GM18907 (cell line): Measurements from ENCODE around the gene LIMK1.

ENCODE experiments used
- ATAC-seq: cut with Tn5 transposase; IDR thresholded peaks from one replicate; pipeline ENCODE4 v1.9.1; 2021; ENCODE audit warnings: mild to moderate bottlenecking, moderate library complexity; ENCODE audit not compliant: unreplicated experiment

Gene LIMK1

GRCh38 chr7:74082770-74083116 is 861 bp upstream of the LIMK1 start:
- no peak for ATAC-seq

- peak; percentile 40 for ATAC-seq
Observed at GRCh38 chr7:74083928-74084721, 521 bp downstream of the LIMK1 start.

DNA sequence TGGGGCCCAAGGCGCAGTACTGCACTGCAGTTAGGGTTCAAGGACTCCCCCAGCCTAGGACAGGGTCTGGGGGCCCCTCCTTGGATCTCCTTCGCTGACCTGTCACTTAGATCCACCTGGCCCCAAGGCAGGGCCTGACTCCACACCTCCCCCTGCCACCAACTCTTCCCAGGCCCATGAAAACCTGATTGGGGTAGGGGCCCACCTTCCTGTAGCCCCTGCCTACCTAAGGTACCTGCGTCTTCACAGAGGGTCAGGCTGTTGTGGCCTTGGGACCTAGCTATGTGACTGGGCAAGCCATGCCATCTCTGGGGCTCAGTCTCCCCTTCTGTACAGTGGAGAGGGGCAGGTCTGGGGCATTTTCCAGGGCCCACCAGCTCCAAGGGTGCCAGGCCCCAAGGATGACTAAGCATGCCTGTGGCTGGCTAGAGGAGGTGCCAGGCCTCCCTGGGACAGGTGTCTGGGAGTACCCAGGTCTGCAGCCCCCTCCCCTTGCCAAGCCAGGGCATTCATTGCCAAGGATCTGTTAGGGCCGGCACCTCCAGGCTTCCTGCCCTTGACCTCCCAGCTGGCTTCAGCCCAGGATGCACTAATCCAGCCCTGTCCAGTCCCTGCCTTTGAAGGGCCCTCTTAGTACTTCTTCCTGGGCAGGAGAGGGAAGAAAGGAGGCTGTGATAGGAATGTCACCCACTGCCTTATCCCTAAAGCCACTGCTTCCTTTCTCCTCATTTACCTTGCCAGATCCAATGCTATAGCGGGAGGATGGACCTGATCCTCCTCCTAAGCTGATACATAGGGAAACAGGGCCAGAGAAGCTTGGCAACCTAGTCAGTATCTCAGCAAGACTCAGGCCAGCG is 1.3 kb downstream of the LIMK1 start:
- ATAC-seq, result no peak

DNA sequence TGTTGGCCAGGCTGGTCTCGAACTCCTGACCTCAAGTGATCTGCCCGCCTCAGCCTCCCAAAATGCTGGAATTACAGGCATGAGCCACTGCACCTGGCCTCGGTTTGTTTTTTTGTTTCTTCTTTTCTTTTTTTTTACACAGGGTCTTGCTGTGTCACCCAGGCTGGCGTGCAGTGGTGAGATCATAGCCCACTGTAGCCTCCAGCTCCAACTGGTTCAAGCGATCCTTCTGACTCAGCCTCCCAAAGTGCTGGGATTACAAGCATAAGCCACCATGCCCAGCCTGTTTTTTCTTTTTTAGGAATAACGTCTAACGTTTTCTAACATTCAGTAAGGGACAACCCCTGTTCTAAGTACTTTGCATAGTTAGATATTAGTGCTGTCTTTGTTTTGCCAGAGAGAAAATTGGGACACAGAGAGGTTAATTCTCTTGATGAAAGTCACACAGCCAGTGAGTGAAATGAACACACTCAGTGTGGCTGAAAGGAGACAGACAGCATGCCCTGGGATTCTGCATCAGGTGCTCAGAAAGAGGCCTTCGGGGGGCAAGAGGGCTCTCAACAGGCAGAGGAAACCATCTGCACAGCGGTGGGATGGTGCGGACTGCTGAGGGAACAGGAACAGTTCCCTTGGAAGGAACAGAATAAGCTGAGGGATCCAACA is 4.3 kb downstream of the LIMK1 start:
- ATAC-seq, result no peak

DNA sequence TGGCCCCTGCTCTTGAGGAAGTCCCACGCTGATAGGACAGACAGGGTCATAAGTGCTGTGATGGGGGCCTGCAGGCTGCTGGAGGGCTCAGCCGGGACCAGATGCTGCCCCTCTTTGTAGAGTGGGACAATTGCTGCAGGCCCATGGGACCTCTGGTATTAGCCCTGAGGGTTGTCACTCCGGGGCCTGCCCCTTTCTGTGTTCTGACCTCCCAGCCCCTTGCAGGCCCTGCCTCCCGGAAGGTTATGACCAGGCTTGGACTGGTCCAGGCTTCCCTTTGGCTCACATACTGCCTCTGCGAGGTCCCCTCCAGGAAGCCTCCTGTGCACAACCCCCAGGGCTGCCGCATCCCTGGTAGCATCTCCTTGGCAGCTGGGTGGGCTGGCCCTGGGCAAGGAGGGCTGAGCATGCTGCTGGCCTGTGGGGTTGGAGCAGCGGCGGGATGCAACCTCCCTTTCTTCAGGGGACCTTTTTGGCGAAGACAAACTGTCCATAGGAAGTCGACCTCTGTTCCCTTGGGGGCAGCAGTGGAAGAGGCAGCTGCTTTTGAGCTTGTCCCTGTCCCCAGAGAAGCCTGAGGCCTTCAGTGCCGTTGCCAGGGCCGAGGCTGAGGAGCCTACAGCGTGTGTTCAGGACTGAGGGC is 8.8 kb downstream of the LIMK1 start:
- no peak for ATAC-seq

- ATAC-seq, result peak; percentile 56
Observed at GRCh38 chr7:74092964-74093471, 9.4 kb downstream of the LIMK1 start.

DNA sequence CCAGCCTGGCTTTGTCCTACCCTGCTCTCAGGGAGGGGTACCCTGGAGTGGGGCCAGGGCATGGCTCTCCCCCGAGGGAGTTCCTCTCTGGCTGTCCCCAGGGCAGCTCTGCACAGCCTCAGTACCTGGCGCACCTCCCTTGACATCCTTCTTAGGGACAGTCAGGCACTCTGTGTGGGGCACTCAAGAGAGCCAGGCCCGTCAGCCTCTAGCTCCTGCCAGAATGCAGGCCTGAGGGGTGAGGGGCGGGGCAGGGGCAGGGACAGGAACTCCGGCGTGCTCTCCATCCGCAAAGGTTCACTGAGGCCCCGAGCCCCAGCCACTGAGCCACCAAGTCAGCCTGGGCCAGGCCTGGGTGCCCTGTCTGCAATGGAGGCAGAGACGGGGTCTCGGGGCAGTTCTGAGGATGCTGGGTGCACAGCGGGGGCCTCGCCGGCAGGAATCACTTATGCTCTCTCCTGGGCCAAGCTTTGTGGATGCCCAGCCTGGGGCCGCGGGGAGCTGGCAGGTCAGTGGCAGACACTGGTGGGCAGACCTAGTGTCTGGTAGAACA is 10.1 kb downstream of the LIMK1 start:
- ATAC-seq, result peak; percentile 12

DNA sequence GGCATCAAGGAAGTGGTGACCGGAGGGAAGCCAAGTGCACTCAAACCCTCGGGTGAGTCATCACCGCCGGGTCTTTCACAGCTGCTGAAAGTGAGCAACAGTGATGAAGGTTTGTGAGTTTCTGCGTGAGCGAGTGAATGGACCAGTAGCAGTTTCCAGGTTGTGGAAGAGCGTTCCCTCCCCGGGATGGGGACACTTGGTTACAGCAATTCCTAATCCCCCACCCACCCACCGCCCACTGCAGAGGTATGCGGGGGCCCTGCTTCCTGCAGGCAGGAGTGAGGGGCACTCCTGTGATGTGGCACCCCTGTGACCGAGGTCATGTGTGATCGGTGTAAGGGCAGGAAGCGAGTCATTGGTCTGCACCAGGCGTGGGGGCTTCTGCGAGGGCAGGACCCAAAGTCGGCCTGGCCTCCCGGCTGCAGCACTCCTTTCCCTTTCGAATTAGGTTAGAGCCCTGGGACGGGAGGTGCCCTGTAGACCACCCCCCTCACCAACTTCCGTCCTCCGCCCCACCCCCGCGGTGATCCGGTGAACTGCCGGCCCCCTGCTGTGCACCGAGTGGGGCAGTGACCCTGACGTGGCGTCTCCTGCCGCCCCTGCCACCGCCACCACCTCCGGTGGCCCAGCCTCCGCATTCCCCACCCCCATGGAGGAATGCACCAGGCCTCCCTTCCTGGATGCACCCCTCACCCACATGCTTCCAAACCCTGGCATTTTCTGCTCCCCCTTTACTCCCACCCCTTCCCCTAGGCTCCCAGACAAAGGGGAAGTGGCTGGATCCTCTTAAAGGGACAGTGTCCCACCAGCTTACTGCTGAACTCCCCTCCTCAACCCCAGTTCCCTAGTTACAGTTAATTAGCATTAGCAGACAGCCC is 10.9 kb downstream of the LIMK1 start:
- ATAC-seq, result peak; percentile 41

DNA sequence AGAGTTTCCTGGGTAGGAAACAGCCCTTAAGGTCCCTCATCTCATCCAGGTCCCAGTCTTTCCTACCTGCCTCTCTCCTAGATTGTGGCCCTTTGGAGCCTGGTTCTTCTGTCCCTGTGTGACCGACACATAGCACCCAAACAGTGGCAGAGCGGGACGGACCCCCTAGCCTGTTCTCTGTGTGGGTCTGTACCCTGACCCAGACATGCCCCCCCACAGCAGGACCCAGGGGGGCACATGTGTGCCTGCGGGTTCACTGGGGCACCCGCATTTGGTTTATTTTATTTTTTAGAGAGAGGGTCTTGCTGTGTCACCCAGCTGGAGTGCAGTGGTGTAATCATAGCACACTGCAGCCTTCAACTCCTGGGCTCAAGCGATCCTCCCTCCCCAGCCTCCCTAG is 11.5 kb downstream of the LIMK1 start:
- no peak for ATAC-seq

DNA sequence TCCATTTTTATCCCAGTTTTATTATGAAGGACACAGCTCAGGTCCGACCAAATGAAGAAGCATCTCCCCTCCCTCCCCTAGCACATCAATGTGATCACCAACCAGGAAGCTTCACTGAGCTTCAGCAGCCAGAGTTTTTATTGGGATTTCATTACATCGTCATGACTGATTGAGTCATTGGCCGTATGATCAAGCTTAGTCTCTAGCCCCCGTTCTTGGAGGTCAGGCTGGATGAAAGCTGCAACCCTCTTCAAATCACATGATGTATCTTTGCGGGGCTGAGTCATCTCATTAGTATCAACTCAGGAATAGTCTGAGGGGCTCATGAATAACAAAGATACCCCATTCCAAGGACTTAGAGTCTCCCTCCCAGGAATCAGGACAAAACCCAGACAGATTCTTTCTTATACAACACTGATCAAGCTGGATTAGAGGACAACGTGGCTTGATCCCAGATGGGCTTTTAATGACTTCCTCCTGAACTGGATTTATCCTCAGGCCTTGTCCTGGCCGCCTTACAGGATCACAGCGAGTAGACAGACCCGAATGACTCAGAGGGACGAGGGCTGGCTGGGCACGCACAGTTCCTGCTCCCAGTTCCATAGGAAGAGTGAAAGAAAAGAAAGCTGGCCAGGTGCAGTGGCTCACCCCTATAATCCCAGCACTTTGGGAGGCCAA is 14.5 kb downstream of the LIMK1 start:
- no peak for ATAC-seq

DNA sequence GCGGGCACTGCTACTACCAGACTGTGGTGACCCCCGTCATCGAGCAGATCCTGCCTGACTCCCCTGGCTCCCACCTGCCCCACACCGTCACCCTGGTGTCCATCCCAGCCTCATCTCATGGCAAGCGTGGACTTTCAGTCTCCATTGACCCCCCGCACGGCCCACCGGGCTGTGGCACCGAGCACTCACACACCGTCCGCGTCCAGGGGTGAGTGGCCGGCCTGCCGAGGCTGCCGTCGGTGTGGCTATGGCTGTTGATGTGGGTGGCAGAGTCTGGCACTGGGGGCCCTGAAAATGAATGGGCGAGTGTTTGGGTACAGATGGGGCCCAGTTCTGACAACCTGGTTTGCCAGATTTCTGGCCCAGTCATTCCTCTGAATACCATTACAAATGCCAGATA is 15.4 kb downstream of the LIMK1 start:
- no peak for ATAC-seq

DNA sequence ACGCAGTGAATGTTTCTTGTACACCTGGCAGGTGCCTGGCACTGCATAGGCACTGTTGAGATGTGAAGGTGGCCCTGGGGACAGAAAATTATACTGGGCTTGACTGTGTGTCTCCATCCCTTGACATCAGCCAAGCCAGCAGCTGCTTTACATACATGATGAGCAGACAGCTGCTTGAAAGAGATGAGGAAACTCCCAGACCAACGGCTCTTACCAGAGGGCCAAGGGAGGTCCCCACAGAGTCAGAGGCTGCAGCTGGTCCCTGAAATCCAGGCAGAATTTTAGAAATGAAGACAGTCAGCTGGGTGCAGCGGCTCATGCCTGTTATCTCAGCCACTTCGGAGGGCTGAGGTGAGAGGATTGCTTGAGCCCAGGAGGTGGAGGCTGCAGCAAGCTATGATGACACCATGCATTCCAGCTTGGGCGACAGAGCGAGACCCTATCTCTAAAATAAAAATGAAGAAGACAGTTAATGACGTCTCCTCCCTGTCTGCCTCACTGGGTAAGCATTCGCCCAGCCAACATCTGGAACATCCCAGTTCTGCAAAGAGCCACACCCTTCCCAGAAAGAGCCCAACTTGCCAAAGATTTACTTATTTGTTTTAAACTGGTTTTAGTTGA is 17.6 kb downstream of the LIMK1 start:
- peak; percentile 88 for ATAC-seq

DNA sequence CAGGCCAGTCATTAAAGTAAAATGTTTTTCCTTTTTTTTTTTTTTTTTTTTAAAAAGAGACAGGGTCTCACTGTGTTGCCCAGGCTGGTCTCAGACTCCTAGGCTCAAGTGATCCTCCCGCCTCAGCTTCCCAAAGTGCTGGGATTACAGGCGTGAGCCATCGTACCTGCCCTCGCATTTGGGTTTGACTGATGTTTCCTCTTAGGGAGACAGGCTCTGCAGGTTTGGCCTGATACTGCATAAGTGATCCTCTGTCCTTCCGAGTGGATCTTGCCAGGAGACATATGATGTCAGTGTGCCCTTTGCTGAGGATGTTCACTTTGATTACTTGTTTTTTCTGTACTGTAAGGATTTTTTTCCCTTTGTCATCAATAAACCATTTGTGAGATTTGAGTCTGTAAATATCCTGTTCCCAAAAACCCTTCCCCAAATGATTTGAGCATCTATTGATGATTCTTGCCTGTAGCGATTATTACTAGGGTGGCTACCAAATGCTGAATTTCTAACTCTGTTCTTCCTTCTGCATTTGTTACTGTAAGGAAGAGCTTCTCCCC is 19.7 kb downstream of the LIMK1 start:
- ATAC-seq, result no peak

DNA sequence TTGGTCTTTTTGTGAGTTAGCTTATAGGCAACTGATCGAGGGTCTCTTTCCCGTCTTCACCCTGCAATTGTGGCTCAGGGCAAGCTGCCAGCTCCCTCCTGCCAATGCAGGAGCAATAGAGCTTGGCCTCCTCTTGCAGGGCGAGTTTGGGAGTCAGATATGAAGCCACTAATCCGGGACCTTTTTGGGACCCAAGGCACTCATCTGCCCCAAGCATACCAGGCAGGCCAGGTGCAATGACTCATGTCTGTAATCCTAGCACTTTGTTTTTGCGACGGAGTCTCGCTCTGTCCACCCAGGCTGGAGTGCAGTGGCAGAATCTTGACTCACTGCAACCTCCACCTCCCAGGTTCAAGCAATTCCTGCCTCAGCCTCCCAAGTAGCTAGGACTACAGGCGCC is 21.1 kb downstream of the LIMK1 start:
- ATAC-seq, result no peak

- no peak for ATAC-seq
Observed at GRCh38 chr7:74105992-74106391, 22.4 kb downstream of the LIMK1 start.

- ATAC-seq, result no peak
Observed at GRCh38 chr7:74106846-74107245, 23.2 kb downstream of the LIMK1 start.

DNA sequence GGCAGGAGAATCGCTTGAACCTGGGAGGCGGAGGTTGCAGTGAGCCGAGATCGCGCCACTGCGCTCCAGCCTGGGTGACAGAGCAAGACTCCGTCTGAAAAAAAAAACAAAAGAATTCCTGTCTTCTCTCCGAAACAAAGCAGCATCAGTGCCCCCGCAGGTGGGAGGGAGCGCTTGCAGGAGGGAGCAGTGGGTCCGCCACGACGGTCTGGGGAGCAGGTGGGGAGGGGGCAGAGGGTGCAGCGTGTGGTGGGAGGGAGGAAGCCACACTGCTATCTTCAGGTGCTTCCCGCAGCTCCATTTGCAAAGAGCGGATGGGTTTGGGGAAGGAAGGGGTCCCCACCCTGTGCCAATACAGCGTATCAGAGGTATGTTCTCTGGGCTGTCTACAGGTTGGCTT is 31.7 kb downstream of the LIMK1 start:
- ATAC-seq, result no peak

DNA sequence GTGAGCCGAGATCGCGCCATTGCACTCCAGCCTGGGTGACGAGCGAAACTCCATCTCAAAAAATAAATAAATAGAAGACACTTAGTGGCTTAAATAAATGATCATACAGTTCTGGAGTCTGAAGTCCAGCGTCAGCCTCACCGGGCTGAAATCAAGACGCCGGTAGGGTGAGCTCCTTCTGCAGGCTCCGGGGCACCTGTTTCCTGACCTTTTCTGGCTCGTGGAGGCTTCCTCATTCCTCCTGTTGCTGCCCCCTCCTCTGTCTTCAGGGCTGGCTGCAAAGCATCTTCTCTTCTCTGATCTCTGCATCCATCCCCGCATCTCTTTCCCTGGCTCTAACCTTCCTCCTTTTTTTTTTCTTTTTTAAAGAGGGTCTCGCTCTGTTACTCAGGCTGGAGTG is 32.8 kb downstream of the LIMK1 start:
- ATAC-seq, result no peak
